Endothelial cell of umbilical vein (primary cell): Measurements from ENCODE around the gene ASTE1.

ENCODE experiments used
- CTCF ChIP-seq, 2 donors: IDR thresholded peaks; 1 replicate in 1 of 2; 2 replicates in 1 of 2; pipeline ENCODE4 v1.5.1; 2011; ENCODE audit warnings: low read length in 2 of 2, mild to moderate bottlenecking in 2 of 2, moderate library complexity in 2 of 2, control low read depth in 1 of 2, inconsistent platforms in 1 of 2, low read depth in 1 of 2; ENCODE audit not compliant: insufficient read depth in 1 of 2; ENCODE audit errors: extremely low read depth in 1 of 2
- TF ChIP-seq, protein P1 (sequence below): IDR thresholded peaks from 2 replicates; pipeline ENCODE4 v1.6.1; 2011; ENCODE audit not compliant: insufficient read depth, insufficient read length

GRCh38 chr3:131036200-131036816 lies 9.7 kb upstream of the ASTE1 start:
- TF ChIP-seq CTCF (IDR thresholded peaks at IDR 0.05; ENCODE audit: extremely low read depth in 1 of 2, insufficient read depth in 1 of 2, low read depth in 1 of 2, low read length in 2 of 2): no peak
- TF ChIP-seq, protein P1, sequence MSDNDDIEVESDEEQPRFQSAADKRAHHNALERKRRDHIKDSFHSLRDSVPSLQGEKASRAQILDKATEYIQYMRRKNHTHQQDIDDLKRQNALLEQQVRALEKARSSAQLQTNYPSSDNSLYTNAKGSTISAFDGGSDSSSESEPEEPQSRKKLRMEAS: no peak
